Activated T-cell treated with anti-CD3 and anti-CD28 coated beads for 4 hours (primary cell): ENCODE results near the gene LMX1B.
"Not testable (repeated sequence)": the region's sequence is repeated elsewhere in the genome, so short reads cannot be mapped to it uniquely, and the experiment has no call there.

Source experiments
- DNase-seq: peaks from one replicate; pipeline ENCODE4 v3.0.0-alpha.2; 2020

LMX1B gene

DNA sequence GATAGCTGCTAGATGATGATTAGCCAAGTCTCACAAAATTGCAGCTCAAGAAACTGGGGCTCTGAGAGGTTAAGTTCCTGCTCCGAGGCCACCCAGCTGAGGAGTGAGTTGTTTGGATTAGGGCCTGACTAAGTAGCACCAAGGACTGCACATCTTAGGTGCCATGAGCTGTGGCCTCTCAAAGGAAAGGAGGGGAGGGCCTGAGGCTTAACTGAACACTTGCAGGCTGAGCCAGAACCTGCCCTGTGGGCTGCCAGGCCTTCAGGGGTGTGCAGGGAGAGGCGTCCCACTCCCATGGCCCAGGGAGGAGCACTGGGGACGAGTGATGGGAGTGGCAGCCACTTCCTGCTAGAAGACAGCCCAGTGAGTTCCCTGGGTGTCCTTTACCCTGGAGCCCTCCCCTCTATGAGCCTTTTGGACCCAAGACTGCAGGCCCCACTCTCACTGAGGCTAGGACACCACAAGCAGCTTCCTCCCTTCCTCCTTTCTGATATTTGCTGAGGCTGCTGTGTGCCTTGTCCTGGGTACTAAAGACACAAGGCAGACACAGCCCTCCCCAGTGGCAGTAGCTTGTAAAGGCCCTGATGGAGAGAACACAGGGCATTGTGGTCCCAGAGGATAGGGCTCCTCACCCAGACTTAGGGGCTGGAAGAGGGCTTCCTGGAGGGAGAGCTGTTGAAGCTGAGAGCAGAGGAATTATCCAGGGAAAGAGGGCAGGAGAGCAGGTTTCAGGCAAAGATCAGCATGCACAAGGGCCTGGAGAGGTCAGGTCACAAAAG is 22.1 kb downstream of the LMX1B start:
- DNase-seq, result no peak

DNA sequence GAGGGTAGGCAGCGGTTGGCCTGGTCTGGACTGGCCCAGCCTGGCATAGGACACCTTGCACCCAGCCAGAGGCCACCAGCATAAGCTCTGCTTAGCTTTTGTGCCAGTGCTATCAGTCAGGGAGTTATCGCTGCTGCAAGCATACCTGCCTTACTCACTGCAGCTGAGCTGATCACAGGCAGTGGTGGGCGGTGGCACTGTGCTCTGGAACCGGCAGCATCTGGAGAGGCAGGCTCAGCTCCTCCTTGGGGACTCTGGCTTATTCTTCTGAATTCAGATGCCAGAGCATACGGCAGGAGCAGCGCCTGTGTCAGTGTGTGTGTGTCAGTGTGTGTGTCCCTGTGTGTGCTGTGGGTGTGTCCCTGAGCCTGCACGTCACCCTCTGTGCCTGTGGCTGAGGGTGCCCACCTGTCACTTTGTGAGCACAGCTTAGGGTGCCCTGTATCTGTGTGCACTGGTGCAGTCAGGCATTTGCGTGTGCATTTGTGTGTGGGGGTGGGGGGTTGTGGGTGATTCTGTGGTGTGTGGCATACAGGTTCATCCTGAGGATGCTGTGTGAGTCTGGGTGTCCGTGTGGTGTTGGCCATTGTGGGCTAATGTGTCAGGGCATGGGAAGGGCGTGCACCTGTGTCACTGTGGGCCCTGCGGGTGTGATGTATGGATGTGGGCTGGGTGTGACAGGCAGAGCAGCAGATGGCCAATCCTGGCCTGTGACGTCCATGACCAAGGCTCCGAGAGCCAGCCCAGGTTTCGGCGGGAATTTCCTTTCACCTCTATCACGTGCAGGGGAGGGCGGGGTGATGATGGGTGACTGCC is 23.5 kb downstream of the LMX1B start:
- DNase-seq, result no peak

DNA sequence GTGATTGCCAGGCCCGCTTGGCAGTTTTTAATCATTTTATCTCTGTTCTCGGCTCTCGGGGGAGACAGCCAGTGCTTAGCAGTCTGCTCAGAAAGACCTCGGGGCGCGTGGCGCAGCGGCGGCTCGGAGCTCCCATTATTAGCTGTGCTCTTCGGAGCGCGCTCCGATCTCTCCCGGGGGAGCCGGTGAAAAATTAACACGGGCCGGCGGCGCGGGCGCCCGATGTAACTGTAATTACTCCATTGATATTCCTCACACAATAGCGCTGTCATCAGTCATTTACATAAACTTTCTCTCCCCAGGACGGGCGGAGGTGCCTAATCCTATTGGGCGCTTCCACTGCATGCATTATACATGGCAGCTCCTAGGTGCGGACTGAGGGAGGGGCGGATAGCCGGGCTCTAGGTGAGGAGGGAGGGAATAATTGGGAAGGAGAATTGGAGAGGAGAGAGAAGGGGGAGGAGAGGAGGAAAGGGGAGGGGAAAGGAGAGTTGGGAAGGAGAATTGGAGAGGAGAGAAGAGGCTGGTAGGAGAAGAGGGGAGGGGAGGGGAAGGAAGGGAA is 24.9 kb downstream of the LMX1B start:
- no peak for DNase-seq

DNA sequence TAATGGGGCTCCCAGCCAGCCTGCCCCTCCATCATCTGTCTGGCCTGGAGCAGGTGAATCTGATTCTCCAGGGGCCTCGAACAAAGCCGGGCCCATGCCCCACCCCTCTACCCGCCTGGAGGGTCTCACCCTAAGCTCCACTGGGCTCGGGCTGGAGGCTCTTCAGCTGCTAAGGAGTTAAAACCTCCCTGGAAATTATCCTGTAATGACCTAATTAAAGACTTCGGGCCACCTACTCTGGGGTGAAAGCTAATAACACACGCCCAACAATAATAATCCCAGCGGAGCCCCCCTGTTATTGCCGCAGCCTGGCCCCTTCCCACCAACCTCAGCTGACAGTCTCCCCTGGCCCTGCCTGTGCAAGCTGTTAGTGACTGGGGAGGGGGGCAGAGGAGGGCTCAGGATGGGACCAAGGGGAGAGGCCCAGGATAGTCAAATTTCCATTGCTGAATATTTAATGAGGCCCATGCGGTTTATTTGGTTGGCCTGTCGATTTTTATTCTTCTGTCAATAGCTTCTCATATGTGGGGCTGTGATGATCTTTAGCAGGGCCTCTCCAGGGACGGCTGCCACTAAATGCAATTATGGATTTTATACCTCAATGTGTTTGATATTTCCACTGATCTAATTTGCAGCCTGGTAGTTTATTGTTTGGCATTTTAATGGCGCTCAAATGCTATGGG is 25.7 kb downstream of the LMX1B start:
- DNase-seq, result no peak

DNA sequence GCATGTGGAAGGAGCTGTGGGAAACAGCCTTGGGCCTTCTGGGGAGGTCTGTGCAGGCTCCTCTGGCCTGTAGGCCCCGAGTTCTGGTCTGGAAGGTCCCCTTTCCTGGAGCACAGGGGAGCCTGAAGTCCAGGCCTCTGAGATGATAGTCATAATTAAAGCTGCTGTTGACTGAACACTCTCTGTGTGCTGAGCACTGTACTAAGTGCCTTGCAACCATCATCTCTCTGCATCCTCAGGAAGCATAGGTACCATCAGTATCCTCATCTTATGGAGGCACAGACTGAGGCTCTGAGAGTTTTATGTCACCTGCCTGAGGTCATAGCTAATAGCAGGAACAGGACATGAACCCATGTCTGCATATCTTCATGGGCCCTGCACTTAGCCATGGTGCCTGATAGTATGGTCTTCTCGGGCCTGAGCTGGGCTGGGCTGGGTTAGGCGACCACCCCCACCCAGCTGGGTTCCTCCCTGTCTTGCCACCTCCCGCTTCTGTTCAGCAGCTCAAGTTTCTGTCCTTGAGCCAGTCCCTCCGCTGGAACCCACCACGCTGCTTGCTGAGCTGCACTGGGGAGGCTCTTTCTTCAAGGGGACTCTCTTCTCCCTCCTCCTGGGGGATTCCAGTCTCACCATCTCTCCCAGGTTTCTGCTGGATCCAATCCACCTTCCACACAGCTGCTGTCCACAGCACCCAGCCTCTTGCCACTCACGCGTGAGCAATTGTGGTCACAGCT is 27.6 kb downstream of the LMX1B start:
- DNase-seq, result no peak

DNA sequence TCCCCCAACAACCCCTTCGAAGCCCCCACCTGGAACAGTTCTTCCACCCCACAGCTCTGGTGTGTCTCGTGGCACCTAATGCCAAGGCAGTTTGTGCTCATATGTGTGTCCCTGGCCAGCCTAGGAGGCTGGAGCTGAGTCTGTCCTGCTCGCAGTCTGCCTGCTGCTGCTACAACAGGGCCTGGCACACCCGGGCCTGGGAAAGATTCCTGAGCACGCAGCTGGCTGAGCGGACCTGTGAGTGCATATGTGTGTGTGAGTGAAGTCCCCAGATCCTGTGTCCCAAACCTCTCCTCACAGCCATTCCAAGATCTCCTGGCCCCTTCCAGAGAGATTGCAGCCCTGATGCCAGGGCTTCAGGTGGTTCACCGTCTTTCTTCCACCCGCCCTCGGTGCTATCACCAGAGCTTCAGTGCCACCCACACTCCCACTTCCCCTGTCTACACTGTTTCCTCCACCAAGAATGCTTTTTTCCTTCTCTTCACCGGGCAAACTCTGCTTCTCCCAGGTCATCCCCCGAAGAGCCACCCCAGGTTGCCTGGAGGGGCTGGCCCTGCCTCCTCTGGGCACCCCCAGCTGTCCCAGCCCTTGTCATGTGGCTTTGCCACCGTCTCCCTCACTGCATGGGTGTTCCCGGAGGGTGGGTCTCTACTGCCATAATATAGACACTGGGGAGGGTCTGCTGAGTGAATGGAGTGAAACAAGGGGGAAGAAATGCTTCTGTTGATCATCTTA is 28.4 kb downstream of the LMX1B start:
- no peak for DNase-seq

DNA sequence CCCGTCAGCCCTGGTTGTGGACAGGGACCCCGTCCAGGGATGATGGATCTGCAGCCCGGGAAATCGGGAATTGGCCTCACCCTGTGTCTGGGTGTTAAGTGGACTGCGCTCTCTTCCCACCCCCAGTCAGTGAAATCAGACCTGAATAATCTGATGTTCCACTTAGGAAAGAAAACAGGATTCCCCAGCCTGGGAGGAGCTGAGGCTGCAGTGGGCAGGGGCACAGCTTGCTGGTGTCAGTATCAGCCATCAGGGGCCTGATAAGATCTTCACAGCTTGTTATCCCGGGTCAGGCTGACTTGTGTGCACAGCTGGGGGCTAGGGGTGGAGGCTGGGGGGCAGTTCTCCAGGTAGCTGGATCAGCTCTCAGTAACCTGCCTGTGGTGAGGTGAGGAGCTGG is 29.1 kb downstream of the LMX1B start:
- DNase-seq, result no peak

DNA sequence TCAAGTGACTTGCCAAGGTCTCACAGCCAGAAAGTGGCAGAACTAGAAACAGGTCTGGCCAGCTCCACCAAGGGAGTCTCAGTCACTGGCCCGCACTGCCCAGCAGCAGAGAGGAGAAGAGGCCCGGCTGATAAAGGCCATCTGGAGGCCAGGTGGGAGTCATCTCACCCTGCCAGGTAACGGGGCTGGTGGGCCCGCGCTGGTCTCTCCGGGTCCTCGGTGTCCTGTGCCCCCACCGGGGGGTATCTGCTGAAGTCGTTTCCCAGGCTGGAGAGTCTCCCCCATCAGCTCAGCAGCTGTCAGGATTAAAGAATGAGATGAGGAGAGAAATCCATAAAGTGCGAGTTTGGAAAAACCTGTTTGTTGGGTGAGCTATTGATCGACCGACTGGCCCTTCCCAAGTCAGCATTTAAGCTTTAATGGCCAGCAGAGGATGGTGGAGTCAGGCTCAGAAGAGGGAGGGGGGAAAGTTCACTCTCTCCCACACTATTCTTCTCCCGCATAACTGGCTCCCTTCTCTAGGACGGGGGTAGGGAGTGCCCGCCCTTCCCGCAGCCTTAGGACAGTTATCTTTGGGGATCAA is 30.3 kb downstream of the LMX1B start:
- DNase-seq, result no peak

DNA sequence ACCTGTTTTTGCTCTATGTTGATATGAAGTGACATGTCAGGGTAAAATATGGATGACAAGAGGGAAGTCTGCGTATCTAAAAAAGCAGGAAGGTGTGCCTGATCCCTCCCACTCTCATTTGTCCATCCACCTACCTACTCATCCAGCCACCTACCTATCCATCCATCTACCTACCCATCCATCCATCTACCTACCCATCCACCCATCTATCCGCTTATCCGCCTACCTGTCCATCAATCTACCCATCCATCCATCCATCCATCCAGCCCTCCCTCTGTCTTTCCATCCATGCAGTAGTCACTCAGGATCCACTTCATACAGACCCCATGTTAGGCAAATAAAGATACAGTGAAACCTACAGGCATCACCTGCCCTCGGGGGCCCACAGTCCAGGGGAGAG is 32.4 kb downstream of the LMX1B start:
- no peak for DNase-seq

DNA sequence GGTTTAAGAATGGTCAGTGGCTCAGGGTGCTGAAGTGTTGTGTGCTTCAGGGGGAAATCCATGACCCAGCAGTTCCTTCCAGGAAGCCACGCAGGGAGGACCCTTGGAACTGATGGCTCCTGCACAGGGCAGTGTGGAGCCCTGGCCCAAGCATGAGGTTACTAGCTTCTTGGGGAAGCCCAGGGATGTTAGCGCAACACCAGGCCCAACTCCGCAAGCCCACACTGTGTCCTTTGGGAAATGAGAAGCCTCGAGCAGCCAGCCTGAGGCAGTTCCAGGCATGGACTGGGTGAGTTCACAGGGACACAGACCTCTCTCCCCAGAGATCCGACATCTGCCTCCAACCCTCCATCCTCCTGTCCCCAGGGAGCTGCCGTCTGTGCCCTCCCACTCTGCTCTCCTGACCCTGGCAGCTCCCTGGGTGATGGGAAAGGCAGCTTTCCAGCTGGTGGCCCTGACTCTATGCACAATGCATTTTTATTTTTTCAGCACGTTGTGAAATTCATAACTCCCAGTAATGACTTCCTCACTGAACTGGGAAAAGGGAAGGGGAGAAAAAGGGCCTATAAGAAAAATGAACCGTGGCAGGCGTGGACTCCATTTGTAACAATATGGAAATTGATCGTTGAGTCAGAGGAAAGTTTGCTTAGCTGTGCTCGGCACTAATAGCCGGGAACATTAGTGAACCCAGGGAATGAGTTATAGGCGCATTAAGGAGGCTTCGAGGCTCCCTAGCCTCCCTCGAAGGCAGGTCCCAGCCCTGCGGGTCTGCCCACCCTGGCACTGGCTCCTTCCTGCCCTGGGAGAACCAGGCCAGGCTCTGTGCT is 34.1 kb downstream of the LMX1B start:
- DNase-seq, result no peak

DNA sequence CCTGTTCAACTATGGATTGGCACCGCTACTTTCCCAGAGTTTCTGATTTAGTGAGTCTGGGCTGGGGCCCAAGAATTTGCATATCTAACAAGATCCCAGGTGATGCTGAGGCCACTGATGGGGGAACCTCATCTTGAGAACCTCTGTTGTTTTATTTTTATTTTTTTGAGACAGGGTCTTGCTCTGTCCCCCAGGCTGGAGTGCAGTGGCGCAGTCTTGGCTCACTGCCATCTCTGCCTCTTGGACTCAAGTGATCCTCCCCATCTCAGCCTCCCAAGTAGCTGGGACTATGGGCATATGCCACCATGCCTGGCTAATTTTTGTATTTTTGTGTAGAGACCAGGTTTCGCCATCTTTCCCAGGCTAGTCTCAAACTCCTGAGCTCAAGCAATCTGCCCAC is 35.7 kb downstream of the LMX1B start:
- no peak for DNase-seq

DNA sequence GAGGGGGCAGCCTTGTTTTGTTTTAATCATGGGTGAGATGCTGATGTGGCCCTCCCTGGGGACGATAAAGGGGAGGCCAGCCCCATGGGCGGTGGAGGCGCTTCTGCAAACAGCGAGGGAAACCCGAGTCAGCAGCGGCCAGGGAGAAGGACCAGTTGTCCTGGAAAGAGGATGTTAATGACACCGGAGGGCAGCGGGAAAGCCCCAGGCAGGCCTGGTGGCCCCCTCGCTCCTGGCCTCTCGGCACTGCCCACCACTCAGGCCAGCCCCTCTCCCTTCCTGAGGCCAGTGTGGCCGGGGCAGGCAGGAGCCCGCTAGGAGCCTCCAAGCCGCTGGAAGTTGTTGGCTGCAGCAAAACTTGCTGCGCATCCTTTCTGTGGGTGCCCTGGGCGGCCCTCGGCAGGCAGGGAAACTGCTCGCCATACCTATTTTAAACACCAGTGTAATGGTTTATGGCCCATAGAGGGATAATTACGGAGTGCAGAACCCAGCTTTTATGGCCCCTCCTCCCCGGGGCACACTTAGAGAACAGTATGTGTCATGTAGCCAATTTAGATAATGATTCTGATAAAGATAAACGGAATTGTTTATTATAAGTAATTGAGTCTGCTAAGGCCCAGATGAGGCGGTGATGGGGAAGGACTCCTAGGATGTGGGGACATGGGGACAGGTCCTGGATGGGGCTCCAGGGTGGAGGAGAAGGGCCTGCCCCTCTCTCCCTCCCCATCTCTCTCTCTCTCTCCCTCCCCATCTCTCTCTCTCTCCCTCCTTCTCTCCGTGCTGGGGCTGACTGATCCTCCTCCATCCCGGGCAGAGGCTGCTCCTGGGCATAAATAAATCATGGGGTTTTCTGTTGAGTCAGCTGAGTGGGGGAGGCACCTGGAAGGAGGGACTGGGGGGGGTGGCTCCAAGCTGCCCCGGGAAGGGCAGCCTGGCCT is 36.9 kb downstream of the LMX1B start:
- DNase-seq, result no peak

DNA sequence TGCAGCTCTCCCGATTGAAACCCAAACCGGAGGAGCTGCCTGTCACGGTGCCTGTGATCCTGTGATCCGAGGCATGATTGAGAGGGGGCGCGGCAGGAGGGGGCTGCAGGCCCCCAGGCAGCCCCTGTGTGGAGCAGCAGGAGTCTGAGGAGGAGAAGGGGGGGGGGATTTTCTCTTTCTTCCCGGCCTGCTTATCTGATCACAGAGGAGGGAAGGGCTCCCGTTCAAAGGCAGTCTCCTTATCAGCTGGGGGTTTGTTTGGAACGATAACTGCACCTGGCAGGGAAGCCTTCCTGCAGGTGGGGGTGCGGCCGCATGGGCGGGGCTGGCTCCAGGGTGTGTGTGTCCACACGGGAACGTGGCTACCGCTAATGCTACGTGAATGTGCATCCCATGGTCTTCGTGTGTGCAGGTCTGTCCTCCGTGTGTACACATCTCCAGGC is 38.4 kb downstream of the LMX1B start:
- DNase-seq, result no peak

DNA sequence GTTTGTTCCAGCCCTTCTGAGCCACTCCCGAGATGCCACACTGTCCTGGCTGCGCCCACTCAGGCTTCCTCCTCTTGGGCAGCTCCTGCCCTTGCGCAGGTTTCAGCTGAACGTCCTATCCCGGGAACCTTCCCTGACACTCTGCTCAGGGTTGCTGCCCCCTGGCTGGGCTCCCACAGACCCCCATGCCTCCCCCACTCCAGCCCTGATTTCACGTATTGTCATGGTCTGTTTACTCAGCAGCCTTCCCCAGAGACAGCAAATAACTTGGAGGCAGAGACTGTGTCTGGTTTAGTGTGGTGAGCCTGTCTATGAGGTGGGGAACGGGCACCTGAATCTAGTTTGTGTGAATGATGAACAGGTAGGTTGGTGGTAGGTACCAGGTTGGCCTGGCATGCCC is 40.4 kb downstream of the LMX1B start:
- DNase-seq, result no peak

DNA sequence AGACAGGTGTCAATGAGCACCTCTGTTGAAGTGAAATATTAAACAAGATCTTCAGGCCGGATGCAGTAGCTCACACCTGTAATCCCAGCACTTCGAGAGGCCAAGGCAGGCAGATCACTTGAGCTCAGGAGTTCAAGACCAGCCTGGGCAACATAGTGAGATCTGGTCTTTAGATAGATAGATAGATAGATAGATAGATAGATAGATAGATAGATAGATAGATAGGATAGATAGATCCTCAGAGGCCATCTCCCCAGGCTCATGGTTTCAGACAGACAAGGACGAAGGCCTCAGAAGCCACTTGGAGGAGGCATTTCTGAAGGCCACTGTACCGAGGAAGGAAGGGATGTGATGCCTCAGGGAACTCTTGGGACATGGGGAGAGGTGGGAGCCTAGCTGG is 42.5 kb downstream of the LMX1B start:
- DNase-seq, result not testable (repeated sequence)

DNA sequence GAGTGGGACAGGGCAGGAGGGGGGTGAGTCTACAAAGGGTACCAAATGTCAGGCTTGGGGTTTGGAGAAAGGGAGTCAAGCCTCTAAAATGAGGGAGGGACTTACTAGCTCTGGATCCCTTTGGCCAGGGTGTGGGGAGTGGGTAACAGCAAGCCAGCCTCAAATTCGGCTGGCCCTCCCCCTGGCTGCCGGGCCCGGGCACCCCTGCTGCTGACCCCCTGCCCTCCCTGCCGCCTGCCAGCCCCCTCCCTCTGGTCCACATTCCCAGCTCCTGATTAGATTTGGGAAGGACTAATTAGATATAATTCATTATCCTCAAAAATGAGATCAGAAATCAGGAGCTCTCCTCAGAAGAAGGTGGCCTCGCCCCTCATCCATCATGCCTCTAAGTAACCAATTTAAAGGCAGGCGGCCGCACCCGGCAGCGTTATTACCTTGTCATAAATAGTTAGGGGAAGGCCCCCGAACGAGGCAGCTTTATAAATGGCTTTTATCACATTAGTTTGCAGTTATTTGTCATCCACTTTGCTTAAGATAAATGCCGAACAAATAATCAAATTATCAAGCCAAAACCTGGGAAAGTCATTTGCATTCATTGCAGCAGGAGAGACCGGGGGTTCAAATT is 44.6 kb downstream of the LMX1B start:
- no peak for DNase-seq

DNA sequence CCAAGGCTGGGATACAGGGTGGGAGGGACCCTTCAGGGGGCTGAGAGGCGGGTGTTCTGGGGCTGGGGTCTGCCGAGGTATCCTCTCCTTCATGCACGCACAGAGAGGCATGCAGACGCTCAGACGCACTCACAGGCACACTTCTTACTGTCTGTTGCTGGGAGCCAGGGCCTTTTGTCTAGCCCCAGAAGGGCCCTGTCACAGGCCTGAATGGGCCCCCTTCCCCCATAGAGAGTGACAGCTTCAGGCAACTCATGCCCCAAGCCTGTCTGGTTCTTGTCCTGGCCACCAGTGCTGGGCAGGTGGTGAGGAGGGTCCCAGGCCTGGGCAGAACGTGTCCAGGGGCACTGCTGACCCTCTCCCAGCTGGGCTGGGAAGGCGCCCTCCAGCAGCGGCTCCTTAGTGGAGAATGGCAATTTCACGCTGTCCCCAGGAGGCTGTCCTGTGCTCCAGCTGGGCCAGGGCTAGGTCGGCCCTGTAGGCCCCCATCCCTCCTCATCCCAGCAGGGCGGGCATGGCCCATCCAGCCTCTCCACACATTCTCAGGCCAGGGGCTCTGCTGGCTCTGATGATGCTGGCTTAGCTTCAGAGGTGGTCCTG is 45.3 kb downstream of the LMX1B start:
- no peak for DNase-seq

DNA sequence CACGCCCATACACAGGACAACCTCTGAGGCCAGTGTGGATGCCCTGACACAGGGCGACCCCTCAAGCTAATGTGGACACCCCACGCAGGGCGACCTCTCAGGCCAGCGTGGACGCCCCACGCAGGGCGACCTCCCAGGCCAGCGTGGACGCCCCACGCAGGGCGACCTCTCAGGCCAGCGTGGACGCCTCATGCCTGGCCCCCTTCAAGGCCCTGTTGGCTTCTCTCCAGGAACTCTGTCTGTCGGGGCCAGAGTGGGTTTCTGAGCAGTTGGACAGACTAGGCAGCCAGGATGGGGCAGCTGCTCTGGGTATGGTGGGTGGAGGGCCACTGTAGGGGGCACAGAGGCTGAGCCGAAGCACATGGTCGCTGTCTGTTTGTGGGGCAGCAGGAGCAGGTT is 47.4 kb downstream of the LMX1B start:
- DNase-seq, result no peak
